HuH-7.5 (cell line): ENCODE results near the gene MTA3.

Experiments used
- DNase-seq: peaks from one replicate; pipeline ENCODE4 v3.0.0; 2011; ENCODE audit warnings: low spot score

The MTA3 gene

GRCh38 chr2:42762823-42763804, 194.7 kb downstream of the MTA3 start:
- no peak for DNase-seq

GRCh38 chr2:42764096-42764495, 195.7 kb downstream of the MTA3 start, which contains the start of gene OXER1:
Gene OXER1, minus strand, starts transcription at chr2:42764135. Its CDS starts 73 bp downstream, at chr2:42764062.
- DNase-seq, result no peak

- no peak for DNase-seq
Observed at GRCh38 chr2:42764901-42765300, 196.5 kb downstream of the MTA3 start.

GRCh38 chr2:42765686-42766085, 197.3 kb downstream of the MTA3 start:
- no peak for DNase-seq

DNA sequence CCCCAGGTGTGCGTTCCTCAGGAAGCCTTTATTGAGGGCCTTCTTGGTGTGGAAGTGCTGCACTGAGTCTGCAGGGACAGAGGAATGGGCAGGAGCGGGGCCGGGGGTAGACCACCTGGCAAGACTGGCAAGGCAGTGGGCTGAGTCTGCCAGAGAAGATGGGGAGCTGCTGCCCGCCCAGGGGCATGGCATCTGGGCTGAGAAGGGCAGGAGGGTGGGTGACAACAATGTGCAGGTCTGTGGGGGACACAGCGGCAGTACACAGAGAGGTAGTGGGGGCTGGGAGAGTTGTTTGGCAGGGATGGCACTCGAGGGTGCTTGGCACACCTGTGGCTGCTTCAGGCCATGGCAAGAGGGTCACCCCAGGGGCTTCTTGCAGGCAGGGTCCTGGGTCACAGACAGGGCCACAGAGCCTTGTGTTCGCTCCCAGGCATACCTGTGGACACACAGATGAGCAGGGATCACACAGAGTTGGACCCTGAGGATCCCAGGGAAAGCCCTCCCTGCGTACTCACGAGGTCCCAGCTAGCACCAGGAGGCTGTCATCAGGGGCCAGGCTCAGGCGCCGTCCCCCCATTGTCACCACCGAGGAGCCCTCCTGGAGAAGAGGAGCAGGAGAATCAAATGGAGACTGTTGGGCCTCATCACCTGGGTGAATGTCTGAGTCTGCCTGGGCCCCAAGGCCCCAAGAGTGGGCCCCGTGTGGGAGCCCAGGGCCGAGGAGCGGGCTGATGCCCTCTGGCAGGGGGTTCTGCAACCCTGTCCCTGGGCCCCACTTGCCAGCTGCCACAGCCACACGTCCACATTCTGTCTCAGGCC, 198.9 kb downstream of the MTA3 start:
- DNase-seq, result no peak

GRCh38 chr2:42767899-42768705, 199.7 kb downstream of the MTA3 start:
- DNase-seq, result no peak

- DNase-seq, result no peak
Observed at GRCh38 chr2:42768706-42769256, 200.3 kb downstream of the MTA3 start.

- no peak for DNase-seq
Observed at GRCh38 chr2:42769583-42770287, 201.3 kb downstream of the MTA3 start.

DNA sequence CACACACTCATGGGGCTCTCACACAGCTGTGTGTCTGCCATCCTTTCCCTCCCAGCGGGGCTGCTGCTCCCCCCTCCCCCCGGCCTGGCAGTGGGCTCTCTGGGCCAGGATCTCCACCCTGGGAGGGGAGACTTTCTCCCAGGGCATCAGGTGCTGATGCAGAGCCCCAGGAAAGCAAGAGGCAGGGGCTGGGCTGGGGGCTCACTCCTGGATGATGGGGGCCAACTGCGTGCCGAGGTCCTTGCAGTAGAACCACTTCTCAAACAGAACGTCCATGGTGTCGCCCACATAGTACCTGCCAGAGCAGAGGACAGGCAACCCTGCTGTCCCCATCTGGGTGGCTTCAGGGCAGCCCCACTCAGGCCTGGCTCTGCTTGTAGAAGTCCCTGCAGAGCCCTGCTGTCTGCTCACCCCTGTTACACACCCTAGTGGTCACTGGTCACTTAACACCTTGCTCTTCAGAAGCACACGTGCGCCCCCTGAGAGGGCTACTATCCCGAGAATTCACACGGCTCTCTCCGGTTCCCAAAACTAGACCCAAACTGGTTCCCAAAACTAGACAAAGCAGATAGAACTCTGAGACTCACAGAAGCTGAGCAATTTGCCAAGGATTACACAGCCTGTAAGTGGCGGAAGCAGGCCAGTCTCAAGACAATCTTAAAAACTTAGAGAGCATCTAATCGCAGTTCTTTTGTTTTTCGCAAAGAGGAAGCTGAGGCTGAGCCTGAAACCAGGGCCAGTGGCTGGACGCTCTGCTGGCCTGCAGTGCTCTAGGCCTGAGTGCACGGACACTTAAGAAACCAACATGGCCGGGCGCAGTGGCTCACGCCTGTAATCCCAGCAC, 202.1 kb downstream of the MTA3 start:
- peak; percentile 67 for DNase-seq

DNA sequence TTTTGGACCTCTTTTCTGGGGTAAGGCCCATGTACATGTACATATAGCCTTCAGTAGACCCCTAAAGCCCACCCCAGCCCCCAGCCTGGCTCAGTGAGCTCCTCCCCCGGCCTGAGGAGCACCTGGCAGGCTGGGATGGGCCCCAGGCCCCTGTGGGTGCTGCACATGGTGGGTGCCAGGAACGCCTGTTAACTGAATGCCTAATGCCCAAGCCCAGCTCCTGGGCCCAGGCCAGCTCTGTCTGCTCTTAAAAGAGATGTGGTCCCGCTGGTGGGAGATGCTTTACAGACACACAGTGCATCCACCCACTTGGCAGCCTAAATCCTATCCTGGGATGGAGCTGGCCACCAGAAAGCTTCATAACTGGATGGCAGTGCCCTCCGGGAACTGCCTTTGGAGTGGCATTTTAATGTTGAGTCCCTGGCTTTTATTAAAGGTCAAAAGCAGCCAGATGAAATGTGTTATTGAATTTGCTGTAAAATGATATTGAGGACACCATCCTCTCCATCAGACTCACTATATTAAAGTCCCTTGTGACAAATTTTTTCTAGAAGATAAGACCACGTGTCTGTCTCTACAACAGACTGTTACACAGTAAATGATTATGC, 203.2 kb downstream of the MTA3 start:
- DNase-seq, result no peak

DNA sequence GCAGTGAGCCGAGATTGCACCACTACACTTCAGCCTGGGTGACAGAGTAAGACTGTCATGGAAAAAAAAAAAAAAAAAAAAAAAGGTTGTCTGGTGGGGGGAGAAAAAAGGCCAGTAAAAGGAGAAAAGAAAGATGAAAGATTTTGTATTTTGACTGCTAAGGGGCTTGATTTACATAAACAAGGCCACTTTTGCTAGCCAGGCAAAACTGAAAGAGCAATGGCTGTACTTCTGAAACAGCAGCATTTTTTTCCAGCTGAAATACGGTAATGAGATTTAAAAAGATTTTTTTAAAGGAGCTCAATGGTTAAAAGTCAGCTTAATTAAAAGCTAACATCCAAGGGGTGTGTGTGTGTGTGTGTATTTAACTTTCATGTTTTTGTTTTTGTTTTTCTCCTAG, 206.8 kb downstream of the MTA3 start:
- DNase-seq, result no peak

GRCh38 chr2:42775810-42776209, 207.4 kb downstream of the MTA3 start:
- no peak for DNase-seq

GRCh38 chr2:42777883-42778805, 209.7 kb downstream of the MTA3 start:
- no peak for DNase-seq

DNA sequence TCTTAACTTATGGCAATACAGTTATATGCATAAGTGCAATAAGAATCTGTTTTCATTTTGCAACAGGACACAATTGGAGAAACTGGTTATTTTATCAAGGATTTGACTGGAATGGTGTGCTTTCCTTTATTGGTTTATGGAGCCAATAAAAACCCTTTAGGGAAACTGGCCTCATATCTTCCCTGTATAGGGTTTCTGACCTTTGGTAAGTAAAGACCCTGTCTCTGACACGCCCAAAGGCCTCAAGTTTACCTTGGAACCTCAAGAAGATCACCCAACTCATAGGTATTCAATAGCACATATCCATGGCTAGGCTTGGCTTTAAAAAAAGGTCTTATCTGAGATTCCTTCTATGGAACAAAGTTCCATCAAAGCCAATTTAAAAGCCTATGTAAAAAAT, 212.7 kb downstream of the MTA3 start:
- no peak for DNase-seq

- no peak for DNase-seq
Observed at GRCh38 chr2:42783511-42783910, 215.1 kb downstream of the MTA3 start.

- no peak for DNase-seq
Observed at GRCh38 chr2:42784204-42784880, 215.9 kb downstream of the MTA3 start.

DNA sequence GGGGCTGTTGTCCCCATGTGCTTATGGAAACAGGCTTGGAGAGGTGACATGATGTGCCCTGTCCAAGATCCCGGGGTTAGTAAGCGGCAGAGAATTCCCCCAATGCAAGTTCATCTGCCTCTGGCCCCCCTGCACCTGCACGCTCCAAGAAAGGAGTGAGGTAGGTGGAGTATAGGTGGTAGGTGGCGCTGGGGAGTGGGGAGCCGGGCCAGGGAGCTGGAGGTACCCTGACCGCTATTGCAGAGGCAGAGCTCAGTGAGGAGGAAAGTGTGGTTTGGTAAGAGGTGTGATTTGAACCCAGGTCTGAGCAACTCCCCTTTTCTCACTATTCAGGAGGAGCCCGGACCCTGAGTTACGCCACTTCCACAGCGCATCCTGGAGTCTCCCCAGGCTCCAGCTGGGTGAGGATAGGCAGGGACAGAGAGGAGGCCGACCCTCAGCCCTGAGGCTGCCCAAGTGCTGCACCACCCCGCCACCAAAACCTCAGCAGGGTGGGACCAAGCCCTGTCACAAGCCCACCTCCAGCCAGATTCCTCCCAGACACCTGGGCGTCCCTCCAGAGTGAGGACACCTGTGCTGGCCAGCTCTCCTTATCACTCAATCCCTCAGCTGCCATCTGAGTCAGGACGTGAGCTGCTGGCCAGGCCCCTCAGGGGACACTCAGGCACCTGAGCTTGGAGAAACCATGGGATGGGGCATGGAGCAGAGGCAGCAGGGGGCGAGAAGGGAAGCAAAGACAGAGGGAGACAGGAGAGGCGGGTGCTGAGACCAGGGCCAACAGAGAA, 218.3 kb downstream of the MTA3 start:
- DNase-seq, result no peak
